GM19468 (cell line): ENCODE results near the gene SPAST.
"Not testable (repeated sequence)": the region's sequence is repeated elsewhere in the genome, so short reads cannot be mapped to it uniquely, and the experiment has no call there.

Experiments used
- ATAC-seq: cut with Tn5 transposase; IDR thresholded peaks from one replicate; pipeline ENCODE4 v1.9.1; 2021; ENCODE audit warnings: mild to moderate bottlenecking, moderate library complexity, moderate number of reproducible peaks; ENCODE audit not compliant: unreplicated experiment; ENCODE audit errors: extremely low read depth

The SPAST gene

DNA sequence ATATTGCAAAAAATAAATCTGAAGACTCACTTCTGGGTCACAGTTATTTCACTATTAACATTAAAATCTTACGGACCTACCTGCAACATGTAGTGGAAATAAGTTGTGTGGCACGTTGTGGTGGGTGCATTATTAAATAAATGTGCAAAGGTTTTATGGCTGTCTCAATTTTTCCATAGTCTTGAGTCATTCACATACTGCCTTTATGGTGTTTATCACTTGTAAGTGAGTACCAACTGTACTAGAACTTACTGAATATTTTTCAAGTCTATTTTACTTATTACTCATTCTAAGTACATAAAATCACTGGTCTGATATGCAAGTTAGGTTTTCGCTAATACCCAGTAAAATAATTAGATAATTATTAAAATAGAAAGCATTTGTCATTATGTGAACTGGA lies 54.7 kb downstream of the SPAST start:
- ATAC-seq, result no peak

DNA sequence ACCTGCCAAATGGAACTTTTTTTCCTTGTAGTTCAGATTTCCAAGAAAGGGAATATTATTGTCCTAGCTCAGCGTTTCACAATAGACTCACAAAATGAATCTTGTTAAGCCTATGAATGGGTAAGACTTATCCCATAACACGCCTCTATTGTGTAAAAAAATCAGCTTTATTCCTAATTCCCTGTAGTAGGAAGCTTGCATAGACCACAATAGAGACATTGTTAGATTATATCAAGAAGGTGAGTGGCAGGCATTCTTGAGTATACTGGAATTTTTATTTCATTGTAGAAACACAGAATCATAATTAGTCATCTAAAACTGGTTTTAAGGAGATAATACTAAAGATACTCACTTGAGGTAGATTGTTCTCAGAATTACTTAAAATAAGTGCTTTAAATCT lies 55.8 kb downstream of the SPAST start:
- no peak for ATAC-seq

DNA sequence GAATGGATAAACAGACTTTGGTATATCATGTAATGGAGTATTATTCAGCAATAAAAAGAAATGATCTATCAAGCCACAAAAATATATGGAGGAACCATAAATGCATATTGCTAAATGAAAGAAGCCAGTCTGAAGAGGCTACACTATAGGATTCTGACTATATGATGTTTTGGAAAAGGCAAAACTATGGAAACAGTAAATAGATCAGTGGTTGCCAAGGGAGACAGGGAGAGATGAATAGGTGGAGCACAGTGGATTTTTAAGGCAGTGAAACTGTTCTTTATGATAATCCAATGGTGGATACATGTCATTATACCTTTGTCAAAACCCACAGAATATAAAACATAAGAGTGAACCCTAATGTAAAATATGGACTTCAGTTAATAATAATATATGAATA lies 61.3 kb downstream of the SPAST start:
- no peak for ATAC-seq

GRCh38 chr2:32128636-32129035 lies 65.3 kb downstream of the SPAST start:
- no peak for ATAC-seq

DNA sequence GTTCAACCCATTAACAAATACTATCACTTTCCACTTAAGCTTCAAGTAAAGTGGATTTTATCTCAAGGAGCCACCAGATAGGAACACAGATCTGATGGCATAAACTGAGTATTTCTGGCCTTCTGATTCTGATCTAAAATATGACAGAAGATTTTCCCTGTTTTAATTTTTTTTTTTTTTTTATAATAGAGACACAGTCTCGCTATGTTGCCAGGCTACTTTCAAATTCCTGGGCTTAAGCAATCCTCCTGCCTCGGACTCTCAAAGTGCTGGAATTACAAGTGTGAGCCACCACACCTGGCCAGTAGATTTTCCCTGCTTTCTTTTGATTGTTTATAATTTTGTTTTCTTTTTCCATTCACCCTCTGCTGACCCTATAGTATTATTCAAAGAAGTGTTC lies 65.7 kb downstream of the SPAST start:
- ATAC-seq, result no peak

- no peak for ATAC-seq
Measured at GRCh38 chr2:32135409-32135808, 72.1 kb downstream of the SPAST start.

DNA sequence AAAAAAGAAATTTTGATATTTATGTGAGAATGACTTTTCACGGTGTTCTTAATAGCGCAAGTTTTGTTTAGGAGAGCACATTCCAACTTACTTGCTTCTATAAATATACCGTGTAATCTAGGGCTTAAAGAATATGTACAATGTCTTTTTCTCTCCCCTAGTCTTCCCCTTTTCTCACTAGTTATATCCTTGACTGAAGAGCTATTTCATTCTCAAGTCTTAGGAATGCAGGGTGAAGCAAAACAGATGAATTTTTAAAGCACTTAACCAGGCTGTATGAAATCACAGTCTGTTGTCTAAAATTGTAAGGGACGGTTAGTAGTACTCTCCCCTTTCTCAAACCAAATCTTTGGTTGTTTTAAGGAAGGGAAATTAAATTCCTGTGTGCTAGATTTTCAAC lies 72.7 kb downstream of the SPAST start:
- ATAC-seq, result no peak

- not testable (repeated sequence) for ATAC-seq
Measured at GRCh38 chr2:32151544-32151943, 88.2 kb downstream of the SPAST start.

GRCh38 chr2:32159678-32160077 lies 96.3 kb downstream of the SPAST start:
- ATAC-seq, result no peak

DNA sequence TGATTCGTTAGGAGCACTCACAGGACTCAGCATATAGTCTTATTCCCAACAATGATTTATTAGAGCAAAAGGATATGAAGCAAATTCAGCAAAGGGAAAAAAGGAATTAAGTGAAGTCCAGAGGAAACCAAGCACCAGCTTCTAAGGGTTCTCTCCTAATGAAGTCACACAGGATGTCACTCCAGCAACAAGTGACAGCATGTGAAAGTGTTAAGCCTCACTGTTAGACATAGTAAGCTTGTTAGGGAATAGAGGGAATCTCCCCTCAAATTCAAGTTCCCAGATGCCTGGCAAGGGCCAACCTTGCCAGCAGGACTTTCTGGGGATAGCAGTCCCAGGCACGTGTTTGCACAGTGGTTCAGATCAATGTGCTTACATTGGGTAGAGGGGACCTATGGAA lies 97.9 kb downstream of the SPAST start:
- no peak for ATAC-seq

DNA sequence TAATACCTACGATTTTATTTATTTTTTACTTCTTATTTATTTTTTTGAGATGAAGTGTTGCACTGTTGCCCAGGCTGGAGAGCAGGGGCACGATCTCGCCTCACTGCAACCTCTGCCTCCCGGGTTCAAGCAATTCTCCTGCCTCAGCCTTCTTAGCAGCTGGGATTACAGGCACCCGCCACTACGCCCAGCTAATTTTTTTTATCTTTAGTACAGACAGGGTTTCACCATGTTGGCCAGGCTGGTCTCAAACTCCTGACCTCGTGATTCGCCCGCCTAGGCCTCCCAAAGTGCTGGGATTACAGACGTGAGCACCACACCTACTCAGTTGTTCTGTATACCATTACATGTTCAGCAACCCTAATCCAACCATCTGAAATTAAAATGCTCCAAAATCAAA lies 100.9 kb downstream of the SPAST start:
- ATAC-seq, result not testable (repeated sequence)

DNA sequence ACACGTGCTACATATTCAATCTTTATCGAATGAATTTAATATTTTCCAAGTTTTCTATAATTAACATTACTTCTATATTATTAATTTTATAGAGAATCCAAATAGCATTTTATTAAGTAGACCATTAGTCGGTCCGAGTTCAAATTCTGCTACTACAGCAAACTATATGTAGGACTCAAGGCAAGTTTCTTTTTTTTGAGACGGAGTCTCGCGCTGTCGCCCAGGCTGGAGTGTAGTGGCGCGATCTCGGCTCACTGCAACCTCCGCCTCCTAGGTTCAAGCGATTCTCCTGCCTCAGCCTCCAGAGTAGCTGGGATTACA lies 101.6 kb downstream of the SPAST start:
- ATAC-seq, result not testable (repeated sequence)

DNA sequence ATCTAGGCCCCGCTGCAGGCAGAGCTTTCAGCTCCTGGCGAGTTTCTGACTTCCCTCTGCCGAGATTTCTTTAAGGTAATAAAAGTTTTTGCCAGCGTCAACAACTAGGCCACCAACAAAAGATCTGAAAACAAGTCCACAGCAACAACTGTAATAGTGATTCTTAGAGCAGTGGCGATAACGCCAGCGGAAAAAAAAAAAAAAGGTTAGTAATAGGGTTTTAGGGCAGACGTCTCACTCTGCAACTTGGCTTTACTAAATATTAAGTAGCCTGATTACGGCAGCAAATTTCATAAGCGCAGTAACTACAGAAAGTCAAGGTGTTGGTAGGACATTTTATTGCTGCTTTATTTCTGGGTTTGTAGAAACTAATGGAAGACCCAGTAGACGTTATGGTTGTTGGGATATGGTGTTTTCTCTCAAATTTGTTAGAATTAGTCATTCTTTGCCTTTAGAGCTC lies 102.8 kb downstream of the SPAST start:
- ATAC-seq, result no peak

GRCh38 chr2:32168513-32168912 lies 105.2 kb downstream of the SPAST start:
- peak; percentile 18 for ATAC-seq

DNA sequence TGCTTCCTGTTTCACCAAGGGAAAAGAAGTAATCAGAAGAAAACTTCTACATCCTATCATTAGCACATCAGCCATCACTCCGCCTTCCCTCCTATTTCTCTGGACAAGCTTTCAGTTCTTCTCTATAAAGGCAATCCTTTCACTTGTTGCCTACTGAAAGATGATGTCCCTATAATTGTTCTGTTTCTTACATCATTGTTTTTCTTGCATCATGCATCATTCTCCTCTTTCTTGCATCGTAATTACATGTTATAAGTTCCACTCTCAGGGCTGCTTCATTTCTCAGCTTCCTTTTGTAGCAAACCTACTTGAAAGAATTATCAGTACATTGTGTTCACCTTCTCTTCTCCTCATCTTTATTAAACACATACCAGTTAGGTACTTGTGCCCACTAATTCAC lies 109.5 kb downstream of the SPAST start:
- no peak for ATAC-seq

DNA sequence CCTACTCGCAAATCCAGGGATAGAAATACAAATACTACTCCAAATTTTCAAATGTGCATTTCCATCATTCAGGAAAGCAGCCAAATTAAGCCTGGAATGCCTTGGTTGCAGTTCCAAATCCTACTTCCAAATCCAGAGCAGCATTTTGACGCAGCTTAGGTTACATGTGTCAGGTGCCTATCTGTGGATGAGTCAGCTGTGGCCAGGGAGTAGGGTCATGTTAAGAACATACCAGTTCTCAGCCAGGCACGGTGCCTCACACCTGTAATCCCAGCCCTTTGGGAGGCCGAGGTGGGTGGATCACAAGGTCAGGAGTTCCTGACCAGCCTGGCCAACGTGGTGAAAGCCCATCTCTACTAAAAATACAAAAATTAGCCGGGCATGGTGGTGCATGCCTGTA lies 119.3 kb downstream of the SPAST start:
- ATAC-seq, result no peak

DNA sequence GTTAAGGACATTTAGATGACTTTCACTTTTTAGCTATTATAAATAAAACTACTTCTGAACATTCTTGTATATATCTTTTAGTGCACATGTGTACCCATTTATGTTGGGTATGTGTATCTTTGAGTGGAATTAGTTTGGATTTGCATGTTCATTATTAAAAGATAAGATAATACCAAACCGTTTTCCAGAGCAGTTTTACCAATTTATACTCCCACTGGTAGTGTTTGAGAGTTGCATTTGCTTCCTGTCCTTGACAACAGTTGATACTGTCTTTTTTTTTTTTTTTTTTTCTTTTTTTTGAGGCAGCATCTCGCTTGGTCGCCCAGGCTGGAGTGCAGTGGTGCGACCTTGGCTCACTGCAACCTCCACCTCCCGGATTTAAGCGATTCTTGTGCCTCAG lies 125.7 kb downstream of the SPAST start:
- no peak for ATAC-seq

GRCh38 chr2:32192418-32192817 lies 129.1 kb downstream of the SPAST start:
- ATAC-seq, result no peak

DNA sequence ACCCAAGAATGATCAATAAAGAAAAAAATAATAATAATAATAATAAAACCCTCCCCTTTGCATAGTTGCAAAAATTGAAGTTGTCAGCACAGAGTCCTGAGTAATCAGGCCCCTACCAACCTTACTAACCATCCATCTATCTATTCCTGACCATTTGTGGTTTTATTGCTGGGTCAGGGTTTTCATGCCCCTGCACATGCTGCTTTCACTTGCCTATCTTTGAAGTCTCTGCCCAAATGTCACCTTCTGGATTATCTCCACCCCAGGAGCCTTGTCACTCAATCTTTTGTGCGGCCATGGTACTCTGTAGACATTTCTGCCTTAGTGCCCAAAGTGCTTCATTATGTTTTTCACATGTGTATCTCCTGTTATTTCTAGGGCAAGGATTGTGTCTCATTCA lies 137.5 kb downstream of the SPAST start:
- ATAC-seq, result no peak

DNA sequence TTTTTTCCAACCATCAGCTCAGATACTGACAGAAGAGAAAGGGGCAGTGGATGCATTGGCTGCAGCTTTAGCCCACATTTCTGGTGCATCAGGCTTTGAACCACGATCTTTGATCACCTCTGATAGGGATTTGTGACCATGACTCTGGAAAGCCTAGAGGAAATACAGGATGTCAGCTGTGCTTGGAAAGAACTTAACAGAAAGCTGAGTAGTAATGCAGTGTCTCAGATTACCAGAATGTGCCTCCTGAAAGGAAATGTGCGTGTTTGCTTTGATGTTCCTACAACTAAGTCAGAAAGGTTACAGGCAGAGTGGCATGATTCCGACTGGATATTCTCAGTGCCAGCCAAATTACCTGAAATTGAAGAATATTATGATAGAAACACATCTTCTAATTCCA lies 140.1 kb downstream of the SPAST start:
- not testable (repeated sequence) for ATAC-seq
